SW 1271 (cell line): ENCODE results near the gene PCYOX1L.
"Not testable (repeated sequence)": the region's sequence is repeated elsewhere in the genome, so short reads cannot be mapped to it uniquely, and the experiment has no call there.

Experiments
- DNase-seq, 2 experiments: peaks; one replicate each; lab custom pipeline; 2025; lab: John Stamatoyannopoulos, UW

The PCYOX1L gene

DNA sequence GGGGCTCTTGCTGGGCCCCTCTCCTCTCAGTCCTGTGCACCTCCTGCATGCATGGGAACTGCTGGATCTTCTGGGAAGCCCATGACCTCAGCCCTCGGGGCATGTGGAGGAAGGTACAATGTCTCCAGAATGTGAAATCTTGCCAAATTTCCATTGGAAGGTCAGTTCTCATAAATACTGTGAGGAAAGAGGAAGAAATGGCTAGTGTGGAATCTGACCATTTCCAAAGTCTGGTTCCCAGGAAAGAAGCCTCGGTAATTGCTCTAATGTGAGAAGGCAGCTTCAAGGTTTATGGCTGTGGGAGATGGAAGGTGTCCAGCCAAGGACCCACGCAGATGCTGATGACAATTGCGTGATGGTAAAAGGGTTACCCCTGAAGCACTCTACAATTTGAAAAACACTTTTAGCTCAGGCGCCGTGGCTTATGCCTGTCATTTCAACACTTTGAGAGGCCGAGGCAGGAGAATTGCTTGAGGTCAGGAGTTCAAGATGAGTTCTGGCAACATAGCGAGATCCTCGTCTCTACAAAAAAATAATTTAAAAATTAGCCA, 29.3 kb downstream of the PCYOX1L start:
- no peak for DNase-seq

DNA sequence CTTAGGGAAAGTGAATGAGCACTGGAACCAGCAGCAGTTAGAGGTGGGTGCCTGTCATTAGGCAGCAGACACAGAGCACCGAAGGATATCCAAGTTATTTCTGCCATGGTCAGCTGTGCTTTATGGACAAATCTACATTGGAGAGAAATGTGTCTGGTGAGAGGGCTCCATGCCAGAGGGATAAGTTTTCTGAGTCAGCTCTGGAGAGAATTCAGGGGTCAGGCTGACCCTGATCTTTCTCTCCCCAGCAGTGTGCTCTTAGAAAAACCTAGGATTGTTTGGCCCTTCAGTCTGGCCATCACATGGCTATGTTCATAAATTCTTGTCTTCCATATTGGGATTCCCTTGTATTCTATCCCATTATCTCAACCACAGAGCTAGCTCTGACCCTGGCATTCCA, 30.1 kb downstream of the PCYOX1L start:
- DNase-seq = no peak

DNA sequence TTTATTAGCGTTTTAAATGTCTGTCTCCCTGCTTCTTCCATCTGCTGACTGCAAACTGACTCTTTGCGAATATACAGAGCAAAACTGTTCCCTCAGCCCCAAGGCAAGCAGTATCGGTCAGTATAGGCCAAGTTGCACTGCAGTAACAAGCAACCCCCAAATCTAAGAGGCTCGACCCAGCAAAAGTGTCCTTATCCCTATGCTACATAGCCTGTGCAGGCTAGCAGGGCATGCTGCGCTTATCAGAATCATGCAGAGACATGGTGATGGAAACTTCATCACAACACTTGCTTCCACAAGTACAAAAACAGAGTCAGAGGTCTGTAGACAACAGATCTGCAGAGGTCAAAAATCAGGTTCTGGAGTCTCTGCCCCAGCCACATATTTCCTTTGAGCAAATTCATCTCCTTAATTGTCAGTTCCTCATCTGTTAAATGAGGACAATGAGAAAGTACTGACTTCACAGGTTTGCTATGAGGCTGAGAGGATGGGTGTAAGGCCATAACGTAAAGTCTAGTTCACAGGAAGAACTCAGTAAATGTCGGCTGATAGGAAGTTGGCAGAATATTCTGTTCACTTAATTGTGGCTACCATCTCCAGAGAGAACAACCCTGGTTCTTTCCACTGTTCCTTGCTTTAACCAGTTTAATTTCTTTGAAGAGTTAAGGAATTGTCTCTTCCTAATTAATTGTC, 30.8 kb downstream of the PCYOX1L start:
- no peak for DNase-seq

DNA sequence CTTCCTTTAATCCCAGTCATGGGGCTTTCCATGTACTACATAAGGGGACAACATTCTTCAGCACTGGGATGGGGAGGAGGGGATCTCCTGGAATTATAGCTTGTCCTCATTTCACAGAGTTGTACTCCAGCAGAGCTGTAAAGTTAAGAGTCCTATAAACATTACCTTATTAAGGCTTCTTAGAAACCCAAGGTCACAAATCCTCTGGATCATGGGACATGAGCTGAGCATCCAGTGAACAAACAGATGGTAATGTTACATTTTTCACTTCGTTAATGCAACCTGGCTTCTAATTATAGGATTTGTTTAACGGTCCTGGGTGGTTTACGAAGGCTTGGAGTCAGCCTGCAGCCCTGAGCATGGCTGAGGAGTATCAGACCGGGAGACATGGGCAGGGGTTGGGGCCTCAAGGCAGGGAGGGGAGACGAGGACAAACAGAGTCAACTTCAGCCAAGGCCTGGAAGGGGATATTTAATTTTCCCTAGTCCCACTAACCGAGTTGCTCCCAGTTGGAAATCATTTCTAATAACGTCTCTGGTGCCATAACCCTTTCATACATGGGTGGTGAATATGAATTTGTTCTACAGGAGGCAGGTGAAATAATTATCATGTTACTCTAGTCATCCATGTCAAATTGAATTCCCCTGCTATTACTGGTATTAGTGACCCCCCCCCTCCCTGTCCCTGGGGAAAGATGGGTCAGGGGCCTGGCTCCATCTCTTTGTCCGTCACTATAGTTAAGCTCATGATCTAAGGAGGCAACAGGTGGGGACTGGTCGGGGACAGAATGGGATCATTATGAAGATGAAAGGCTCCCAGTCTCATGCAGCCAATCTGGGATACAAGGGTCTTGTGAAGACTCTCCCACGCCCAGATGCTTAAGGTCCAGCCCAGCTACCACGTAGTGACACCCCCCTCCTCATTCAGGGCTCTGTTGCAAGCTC, 32.0 kb downstream of the PCYOX1L start:
- no peak for DNase-seq

DNA sequence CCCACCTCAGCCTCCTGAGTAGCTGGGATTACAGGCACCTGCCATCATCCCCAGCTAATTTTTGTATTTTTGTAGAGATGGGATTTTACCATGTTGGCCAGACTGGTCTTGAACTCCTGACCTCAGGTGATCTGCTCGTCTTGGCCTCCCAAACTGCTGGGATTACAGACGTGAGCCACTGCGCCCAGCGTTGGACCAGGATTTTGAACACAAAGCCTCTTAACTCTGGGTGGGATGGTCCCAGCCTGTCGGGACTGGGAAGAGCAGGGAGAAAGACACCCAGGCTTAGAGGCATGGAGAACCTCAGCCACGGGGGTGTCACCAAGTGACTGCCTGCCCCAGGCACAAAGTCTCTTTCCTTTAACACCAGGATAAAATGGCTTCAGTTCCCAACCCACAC, 33.2 kb downstream of the PCYOX1L start:
- DNase-seq = not testable (repeated sequence)

DNA sequence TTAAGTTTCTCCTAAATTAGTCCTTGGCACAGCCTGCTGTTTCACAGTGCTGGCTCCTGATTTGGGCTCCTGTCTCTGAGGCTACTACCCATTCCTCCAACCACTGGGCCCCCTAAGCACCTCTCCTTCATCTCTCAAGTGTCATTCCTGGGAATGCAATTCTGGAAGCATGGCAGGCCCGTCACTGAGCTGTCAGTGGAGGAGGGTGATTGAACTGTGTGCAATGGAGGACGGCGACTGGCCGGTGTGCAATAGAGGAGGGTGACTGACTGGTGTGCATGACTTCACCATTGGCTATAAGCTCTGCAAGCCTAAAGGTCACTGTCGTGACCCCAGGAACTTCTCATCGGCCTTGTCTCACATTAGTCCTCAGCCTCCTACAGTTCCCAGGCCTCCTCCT, 33.7 kb downstream of the PCYOX1L start:
- no peak for DNase-seq

DNA sequence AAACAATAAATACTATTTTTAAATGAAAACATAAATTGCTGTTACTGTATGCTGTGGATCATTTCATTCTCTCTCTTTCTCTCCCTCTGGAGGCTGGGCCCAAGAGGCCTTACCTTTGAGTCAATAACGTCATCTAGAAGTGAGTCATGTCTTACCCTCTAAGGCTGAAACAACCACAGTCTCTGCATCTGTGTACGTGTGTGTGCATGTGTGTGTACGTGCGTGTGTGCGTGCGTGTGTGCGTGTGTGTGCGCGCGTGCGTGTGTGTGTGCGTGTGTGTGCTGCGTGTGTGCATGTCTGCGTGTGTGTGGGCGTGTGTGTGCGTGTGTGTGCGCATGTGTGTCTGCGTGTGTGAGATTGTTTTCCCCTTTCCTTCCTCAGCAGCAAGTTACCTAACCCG, 34.9 kb downstream of the PCYOX1L start:
- no peak for DNase-seq

- not testable (repeated sequence) for DNase-seq
Observed at GRCh38 chr5:149394996-149395395, 37.1 kb downstream of the PCYOX1L start.

DNA sequence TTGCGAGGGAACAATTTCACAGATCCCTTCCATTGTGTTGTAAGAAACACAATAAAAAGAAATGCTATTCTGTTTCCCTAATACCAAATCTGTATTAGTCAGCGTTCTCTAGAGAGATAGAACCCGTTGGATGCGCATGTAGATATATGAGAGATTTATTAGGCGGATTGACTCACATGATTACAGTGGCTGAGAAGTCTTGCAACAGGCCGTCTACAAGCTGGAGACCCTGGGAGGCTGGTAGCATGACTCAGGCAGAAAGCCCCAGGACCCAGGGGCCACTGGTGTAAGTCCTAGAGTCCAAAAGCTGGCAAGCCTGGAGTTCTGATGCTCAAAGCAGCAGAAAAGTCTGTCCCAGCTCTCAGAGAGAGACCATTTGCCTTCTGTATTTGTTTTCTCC, 39.7 kb downstream of the PCYOX1L start:
- no peak for DNase-seq

- not testable (repeated sequence) for DNase-seq
Observed at GRCh38 chr5:149398747-149399266, 41.0 kb downstream of the PCYOX1L start.

DNA sequence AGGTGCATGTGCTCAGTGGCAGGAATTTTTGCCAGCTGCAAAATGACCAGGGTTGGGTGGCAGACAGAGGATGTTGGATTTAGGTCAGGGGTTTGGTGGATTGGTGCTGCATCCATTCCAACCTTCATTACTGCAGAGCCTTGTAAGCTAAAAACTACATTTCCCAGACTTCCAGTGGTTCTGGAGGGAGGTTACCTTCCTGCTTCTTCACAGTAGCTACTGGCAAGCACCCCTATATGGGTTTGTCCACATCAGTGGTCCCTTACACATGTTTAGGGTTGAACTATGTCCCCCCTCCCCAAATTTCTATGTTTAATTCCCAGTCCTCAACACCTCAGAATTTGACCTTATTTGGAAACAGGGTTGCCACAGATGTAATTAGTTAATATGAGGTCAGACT, 41.9 kb downstream of the PCYOX1L start:
- no peak for DNase-seq

GRCh38 chr5:149400304-149400703, 42.5 kb downstream of the PCYOX1L start:
- no peak for DNase-seq

DNA sequence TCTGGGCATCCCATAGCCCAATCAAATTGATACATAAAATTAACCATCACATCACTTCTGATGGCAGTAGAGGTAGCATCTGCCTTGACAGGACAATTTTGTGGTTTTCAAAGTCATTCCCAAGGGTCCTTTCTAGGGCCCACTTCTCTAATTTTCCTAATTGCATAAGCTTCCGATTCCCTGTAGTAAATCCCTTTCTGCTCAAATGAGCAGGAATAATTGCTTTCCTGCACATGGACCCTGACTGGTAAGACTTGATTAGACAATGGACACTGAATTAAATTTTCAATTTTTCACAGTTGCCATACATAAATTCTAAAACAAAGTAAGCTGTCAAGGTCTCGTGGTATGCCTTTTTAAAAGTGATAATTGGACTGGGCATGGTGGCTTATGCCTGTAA, 43.2 kb downstream of the PCYOX1L start:
- DNase-seq = no peak

DNA sequence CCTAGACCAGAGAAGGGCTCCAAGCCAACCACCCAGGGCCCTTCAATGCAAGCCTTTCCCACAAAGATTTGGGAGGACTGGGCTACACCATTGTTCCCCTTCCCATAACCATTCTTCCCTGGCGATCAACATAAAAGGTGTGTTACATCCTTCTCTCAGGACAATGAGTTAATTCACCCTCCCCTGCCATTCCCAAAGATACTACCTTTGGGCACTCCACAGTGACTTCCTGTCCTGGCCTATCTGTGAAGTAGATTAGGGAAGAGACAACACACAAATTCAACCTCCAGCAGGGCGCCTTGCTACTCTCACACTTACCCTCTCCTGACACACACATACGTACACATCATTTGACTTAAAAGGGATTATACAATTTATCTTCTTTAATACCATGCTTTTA, 44.4 kb downstream of the PCYOX1L start:
- DNase-seq = no peak

DNA sequence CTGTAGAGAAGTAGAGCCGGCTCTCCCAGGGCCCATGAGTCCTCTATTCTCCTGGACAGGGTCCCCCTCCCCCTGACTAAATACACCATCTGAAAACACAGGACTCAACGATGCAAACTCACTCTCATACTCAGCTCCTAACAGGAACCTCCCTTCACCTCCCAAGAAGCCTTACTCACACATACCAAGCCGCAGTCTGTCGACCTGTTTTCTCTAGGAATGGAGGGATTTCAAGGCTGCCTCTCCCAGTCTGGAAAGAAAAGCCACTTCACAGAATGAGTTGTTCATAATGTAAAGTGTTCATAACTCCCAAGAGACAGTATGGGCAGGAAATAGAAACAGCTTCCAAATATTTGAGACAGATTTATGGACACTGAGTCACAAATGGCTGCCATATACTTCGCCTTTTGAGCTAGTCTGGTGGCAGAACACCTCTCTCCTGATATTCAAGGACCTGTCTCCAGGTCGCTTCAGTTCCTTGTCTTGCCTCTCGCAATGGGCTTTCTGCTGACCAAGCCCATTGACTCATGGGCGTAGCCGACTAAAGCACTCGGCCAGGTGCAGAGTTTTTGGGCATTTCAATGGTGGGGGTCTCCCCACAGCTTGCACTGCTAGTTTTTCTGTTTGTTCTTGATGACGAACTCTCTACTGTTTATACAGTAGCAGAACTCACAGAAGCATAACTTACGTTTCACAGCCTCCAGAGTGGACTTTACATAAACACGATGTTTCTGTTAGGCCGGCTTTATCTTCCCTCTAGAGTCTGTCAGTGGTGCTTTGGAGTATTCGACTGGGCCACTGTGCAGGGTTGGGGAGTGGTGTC, 46.3 kb downstream of the PCYOX1L start:
- no peak for DNase-seq

- no peak for DNase-seq
Observed at GRCh38 chr5:149404746-149405549, 47.1 kb downstream of the PCYOX1L start.

DNA sequence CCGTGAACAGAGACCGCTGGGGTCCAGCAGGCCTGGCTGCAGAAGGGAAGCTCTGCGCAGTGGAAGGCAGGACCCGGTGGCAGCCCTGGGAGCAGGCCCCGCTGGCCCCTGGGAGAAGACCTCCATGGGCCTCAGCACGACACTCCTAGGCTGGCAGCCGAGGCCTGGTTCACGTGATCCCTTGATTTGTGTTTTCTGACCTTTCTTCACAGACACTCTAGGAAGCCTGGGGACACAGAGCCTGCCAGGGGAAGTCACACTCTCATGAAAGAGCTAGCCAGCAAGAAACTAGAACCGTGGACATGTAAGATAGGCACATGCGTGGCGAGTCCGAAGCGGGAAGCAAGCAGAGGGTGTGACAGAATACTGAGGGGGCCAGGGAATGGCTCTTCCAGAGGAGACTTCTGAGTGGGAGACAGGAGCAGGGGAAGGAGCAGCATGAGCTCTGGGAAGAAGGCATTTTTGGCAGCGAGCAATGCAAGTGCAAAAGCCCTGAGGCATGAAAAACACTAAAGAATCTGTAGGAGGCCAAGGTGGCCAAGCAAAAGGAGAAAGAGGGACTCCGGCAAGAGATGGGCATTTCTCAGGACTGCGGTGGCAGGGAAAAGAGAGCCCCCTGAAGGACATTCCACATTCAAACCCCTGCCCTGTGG, 47.8 kb downstream of the PCYOX1L start:
- no peak for DNase-seq

- no peak for DNase-seq
Observed at GRCh38 chr5:149406203-149406978, 48.5 kb downstream of the PCYOX1L start.

DNA sequence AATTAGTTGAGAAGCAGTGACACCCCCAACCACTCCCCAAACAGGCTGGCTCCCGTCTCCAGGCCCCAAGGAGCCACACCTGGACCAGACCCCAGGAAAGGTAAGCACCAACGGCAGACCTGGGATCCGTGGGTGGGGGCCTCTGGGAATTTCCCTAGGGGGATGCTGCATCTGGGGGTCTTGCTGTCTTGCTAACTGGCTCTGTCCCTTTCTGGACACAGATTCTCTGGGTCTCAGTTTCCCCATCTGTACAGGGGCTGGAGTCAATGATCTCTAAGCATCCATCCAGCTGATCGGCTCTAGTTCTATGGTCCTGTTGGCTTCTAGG, 49.1 kb downstream of the PCYOX1L start:
- no peak for DNase-seq
